NOMO-1 treated with DMSO at 0.1 percent for 48 hours (cell line): ENCODE results near the gene MEGF6.

ENCODE experiments used
- DNase-seq: peaks from one replicate; lab custom pipeline; 2025; ENCODE audit not compliant: unreplicated experiment; lab: John Stamatoyannopoulos, UW

Gene MEGF6

GRCh38 chr1:3491291-3492246, 119.7 kb downstream of the MEGF6 start:
- DNase-seq = peak; percentile 41

- no peak for DNase-seq
These were observed 121.1 kb downstream of the MEGF6 start for GRCh38 chr1:3490046-3490745.

- no peak for DNase-seq
These were observed 122.9 kb downstream of the MEGF6 start for GRCh38 chr1:3488432-3488831.

- DNase-seq = no peak
These were observed 126.3 kb downstream of the MEGF6 start for GRCh38 chr1:3485016-3485415.

GRCh38 chr1:3483801-3484444, 127.4 kb downstream of the MEGF6 start:
- no peak for DNase-seq

- DNase-seq = no peak
These were observed 127.9 kb downstream of the MEGF6 start for GRCh38 chr1:3483380-3483779.

- DNase-seq = no peak
These were observed 128.9 kb downstream of the MEGF6 start for GRCh38 chr1:3482378-3482849.

- no peak for DNase-seq
These were observed 129.4 kb downstream of the MEGF6 start for GRCh38 chr1:3481836-3482375.

GRCh38 chr1:3481046-3481445, 130.3 kb downstream of the MEGF6 start:
- no peak for DNase-seq

GRCh38 chr1:3480369-3480719, 131.0 kb downstream of the MEGF6 start:
- DNase-seq = no peak

- DNase-seq = no peak
These were observed 131.6 kb downstream of the MEGF6 start for GRCh38 chr1:3479511-3480368.

GRCh38 chr1:3478187-3478586, 133.1 kb downstream of the MEGF6 start:
- DNase-seq = no peak

GRCh38 chr1:3477241-3477995, 133.9 kb downstream of the MEGF6 start:
- no peak for DNase-seq

- no peak for DNase-seq
These were observed 134.6 kb downstream of the MEGF6 start for GRCh38 chr1:3476666-3477065.

GRCh38 chr1:3475839-3476573, 135.3 kb downstream of the MEGF6 start:
- no peak for DNase-seq

- DNase-seq = no peak
These were observed 136.9 kb downstream of the MEGF6 start for GRCh38 chr1:3474421-3474820.

- no peak for DNase-seq
These were observed 137.3 kb downstream of the MEGF6 start for GRCh38 chr1:3474016-3474415.

GRCh38 chr1:3473381-3473844, 137.9 kb downstream of the MEGF6 start:
- DNase-seq = no peak

GRCh38 chr1:3472906-3473305, 138.4 kb downstream of the MEGF6 start:
- DNase-seq = no peak
